Measurements from ENCODE around the gene SEMA6C.

Gene SEMA6C

GRCh38 chr1:151159373-151159772, 12.9 kb upstream of the SEMA6C start:
- DNase-seq (ENCODE audit: low read depth in 2 of 2): no peak

- DNase-seq (ENCODE audit: low read depth in 2 of 2): no peak
These were observed 12.4 kb upstream of the SEMA6C start for GRCh38 chr1:151158751-151159251.

GRCh38 chr1:151158326-151158725, 11.9 kb upstream of the SEMA6C start:
- peak in 1 of 2 donors; percentile 46 for DNase-seq (ENCODE audit: low read depth in 2 of 2)

- DNase-seq (ENCODE audit: low read depth in 2 of 2): peak in 1 of 2 donors; percentile 51
These were observed 10.7 kb upstream of the SEMA6C start for GRCh38 chr1:151157067-151157531.

GRCh38 chr1:151156515-151156819, 10.0 kb upstream of the SEMA6C start, which contains the start of gene TNFAIP8L2:
Gene TNFAIP8L2, plus strand, starts transcription at chr1:151156649. Its CDS starts 2,049 bp downstream, at chr1:151158698.
- peak; percentile 67 to 75 for DNase-seq (ENCODE audit: low read depth in 2 of 2)

GRCh38 chr1:151147665-151148064, 1.2 kb upstream of the SEMA6C start:
- no peak for DNase-seq (ENCODE audit: low read depth in 2 of 2)

- no peak for DNase-seq (ENCODE audit: low read depth in 2 of 2)
These were observed 687 bp upstream of the SEMA6C start for GRCh38 chr1:151147132-151147503.

GRCh38 chr1:151146072-151146411, 389 bp downstream of the SEMA6C start:
- DNase-seq (ENCODE audit: low read depth in 2 of 2): no peak

- no peak for DNase-seq (ENCODE audit: low read depth in 2 of 2)
These were observed 943 bp downstream of the SEMA6C start for GRCh38 chr1:151145304-151146071.

GRCh38 chr1:151144474-151145303, 1.7 kb downstream of the SEMA6C start:
- no peak for DNase-seq (ENCODE audit: low read depth in 2 of 2)

- DNase-seq (ENCODE audit: low read depth in 2 of 2): no peak
These were observed 2.4 kb downstream of the SEMA6C start for GRCh38 chr1:151143986-151144385.

- DNase-seq (ENCODE audit: low read depth in 2 of 2): no peak
These were observed 3.4 kb downstream of the SEMA6C start for GRCh38 chr1:151143057-151143435.

- no peak for DNase-seq (ENCODE audit: low read depth in 2 of 2)
These were observed 3.9 kb downstream of the SEMA6C start for GRCh38 chr1:151142411-151143056.

- no peak for DNase-seq (ENCODE audit: low read depth in 2 of 2)
These were observed 8.6 kb downstream of the SEMA6C start for GRCh38 chr1:151137789-151138188.

GRCh38 chr1:151135433-151136385, 10.7 kb downstream of the SEMA6C start:
- no peak for DNase-seq (ENCODE audit: low read depth in 2 of 2)

GRCh38 chr1:151134991-151135390, 11.4 kb downstream of the SEMA6C start:
- no peak for DNase-seq (ENCODE audit: low read depth in 2 of 2)

- DNase-seq (ENCODE audit: low read depth in 2 of 2): no peak
These were observed 12.0 kb downstream of the SEMA6C start for GRCh38 chr1:151134396-151134795.

- no peak for DNase-seq (ENCODE audit: low read depth in 2 of 2)
These were observed 13.2 kb downstream of the SEMA6C start for GRCh38 chr1:151133018-151133806.

GRCh38 chr1:151132335-151133017, 14.0 kb downstream of the SEMA6C start:
- no peak for DNase-seq (ENCODE audit: low read depth in 2 of 2)

All from activated CD4-positive, alpha-beta T cell treated with anti-CD3 and anti-CD28 coated beads for 24 hours (primary cell).